KG1 (cell line): ENCODE results near the gene UBQLN1.
"Not testable (repeated sequence)": the region's sequence is repeated elsewhere in the genome, so short reads cannot be mapped to it uniquely, and the experiment has no call there.

Experiments used
- DNase-seq: peaks from one replicate; lab custom pipeline; 2025; lab: John Stamatoyannopoulos, UW

The UBQLN1 gene

GRCh38 chr9:83633255-83633654 is 74.5 kb downstream of the UBQLN1 start:
- no peak for DNase-seq

- DNase-seq: no peak
Observed at GRCh38 chr9:83630938-83631457, 76.8 kb downstream of the UBQLN1 start.

- DNase-seq: no peak
Observed at GRCh38 chr9:83629433-83630104, 78.2 kb downstream of the UBQLN1 start.

- DNase-seq: no peak
Observed at GRCh38 chr9:83628540-83628939, 79.2 kb downstream of the UBQLN1 start.

- DNase-seq: no peak
Observed at GRCh38 chr9:83625178-83625577, 82.6 kb downstream of the UBQLN1 start.

GRCh38 chr9:83623679-83624076 is 84.1 kb downstream of the UBQLN1 start:
- peak; percentile 74 for DNase-seq

GRCh38 chr9:83622939-83623678 is 84.6 kb downstream of the UBQLN1 start, which contains the start of gene IDNK:
Gene IDNK, plus strand, starts transcription at chr9:83623143. Its CDS starts 29 bp downstream, at chr9:83623172.
- peak; percentile 74 for DNase-seq

GRCh38 chr9:83622433-83622938 is 85.3 kb downstream of the UBQLN1 start:
- DNase-seq: no peak

GRCh38 chr9:83620841-83621636 is 86.7 kb downstream of the UBQLN1 start:
- no peak for DNase-seq

- no peak for DNase-seq
Observed at GRCh38 chr9:83617299-83617698, 90.5 kb downstream of the UBQLN1 start.

- DNase-seq: not testable (repeated sequence)
Observed at GRCh38 chr9:83613298-83613697, 94.5 kb downstream of the UBQLN1 start.
